ENCODE data around the gene CT45A5.
"Not testable (repeated sequence)": the region's sequence is repeated elsewhere in the genome, so short reads cannot be mapped to it uniquely, and the experiment has no call there.

Gene CT45A5

GRCh38 chrX:135785403-135785802 is at the start of gene CT45A5:
TSS of gene CT45A5 (minus strand) at chrX:135785503. CDS start at chrX:135781729, 3,774 bp downstream.
- DNase-seq: not testable (repeated sequence)

GRCh38 chrX:135819912-135820311 is 34.6 kb upstream of the CT45A5 start, which contains the start of gene CT45A2:
TSS of gene CT45A2 (minus strand) at chrX:135820012. CDS start at chrX:135816265, 3,747 bp downstream.
- DNase-seq: not testable (repeated sequence)

- DNase-seq: not testable (repeated sequence)
Observed at GRCh38 chrX:135802687-135803086, 17.4 kb upstream of the CT45A5 start, which contains the start of gene CT45A6. TSS of gene CT45A6 (minus strand) at chrX:135802787. CDS start at chrX:135798993, 3,794 bp downstream.

DNA sequence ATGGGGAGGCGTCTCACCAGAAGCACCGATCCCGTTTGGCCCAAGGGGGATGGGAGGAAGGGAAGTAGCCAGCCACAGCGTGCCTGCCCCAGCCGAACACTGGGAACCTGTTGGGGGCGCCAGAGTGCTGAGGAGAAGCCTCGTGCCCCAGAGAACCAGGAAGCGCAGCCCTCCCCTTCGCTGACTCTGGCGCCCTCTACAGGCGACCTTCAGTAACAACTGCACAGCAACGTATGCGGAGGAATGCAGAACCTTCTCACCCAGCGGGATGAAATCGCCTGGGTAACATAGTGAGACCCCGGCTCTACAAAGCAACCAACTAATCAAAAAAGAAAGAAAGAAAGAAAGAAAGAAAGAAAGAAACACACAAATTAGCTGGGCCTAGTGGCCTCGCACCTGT is 17.2 kb downstream of the CT45A5 start, which contains the start of gene CT45A3:
Gene CT45A3 (minus strand): TSS at position 101 of the 400 bp plus-strand sequence. CDS start 3,747 bp downstream, outside the sequence.
- not testable (repeated sequence) for DNase-seq

DNA sequence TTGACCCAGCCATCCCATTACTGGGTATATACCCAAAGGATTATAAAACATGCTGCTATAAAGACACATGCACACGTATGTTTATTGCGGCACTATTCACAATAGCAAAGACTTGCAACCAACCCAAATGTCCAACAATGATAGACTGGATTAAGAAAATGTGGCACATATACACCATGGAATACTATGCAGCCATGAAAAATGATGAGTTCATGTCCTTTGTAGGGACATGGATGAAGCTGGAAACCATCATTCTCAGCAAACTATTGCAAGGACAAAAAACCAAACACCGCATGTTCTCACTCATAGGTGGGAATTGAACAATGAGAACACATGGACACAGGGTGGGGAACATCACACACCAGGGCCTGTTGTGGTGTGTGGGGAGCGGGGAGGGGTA is 40.6 kb downstream of the CT45A5 start:
- not testable (repeated sequence) for DNase-seq

- no peak for DNase-seq
Observed at GRCh38 chrX:135741192-135741715, 44.0 kb downstream of the CT45A5 start.

GRCh38 chrX:135740681-135741149 is 44.6 kb downstream of the CT45A5 start:
- DNase-seq: no peak

DNA sequence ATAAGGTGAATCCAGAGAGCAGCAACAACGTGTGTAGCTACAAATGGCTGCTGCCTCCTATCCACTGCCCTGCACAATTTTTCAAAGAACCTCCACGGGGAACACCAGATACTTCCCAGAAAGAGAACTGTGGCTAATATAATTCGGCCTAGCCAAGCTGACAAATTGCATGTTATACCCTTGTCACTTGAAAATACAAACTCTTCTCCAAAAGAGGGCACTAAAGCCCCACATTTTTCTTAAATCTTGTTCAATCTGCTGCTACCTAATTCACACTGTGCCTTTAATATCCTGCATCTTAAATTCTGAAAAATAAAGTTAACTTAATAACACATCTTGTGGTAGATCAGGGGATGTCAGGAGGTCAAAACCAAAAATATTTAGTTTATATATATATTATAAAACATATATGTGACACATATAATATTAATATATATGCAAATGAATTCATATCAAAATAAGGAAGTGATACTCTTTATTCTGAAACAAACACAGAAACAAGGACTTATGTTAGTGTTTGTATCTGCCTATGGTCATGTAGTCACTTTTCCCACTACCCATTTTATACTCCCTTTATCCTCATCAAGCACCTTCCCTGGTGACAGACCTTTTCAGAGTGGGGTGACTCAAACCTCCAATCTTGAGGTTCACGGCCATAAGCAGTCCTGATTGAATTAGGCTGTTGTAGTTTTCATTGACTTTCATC is 47.8 kb downstream of the CT45A5 start:
- DNase-seq: no peak

DNA sequence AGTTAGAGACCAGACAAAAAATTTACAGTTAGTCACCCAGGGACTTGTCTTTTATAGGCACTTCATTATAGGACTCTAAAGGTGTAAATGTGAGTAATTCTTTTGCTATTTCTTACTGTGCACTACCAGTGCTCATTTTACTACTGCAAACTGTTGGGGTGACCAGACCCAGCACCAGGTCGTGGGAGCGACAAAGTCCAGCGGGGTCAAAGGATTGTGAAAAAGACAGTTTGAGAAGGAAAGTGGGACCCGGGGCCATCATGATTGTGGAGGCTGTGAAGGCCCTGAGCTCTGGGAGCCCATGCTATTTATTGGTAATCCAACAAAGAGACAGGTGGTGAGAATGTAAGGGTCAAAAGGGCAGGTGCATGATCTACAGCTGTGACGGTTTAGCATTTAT is 50.6 kb downstream of the CT45A5 start:
- DNase-seq: not testable (repeated sequence)

Data from stimulated activated naive CD4-positive, alpha-beta T cell treated with Interleukin-2 at 50 U/mL for 16 hours (primary cell).